H1 (cell line): Measurements from ENCODE around the gene SPATA7. TPM values are rescaled to one million over a fixed set of nuclear protein-coding genes. Genes with fewer than 3 reads are reported as not detected.

Experiments used
- CTCF ChIA-PET: fragments of 300-600 bp; sonication (Branson Sonifier 250); formaldehyde crosslinking; loops from one replicate; lab custom pipeline; 2021; ENCODE audit not compliant: partially characterized antibody; lab: Charles Lee
- POLR2A ChIA-PET: fragments of 300-600 bp; sonication (Branson Sonifier 250); formaldehyde crosslinking; loops from one replicate; lab custom pipeline; 2021; ENCODE audit warnings: inconsistent platforms; ENCODE audit not compliant: partially characterized antibody; lab: Charles Lee
- DNase-seq, 2 experiments: peaks; one replicate each; pipeline versions ENCODE4 v3.0.0 to v3.0.0-alpha.2; 2010 to 2022; ENCODE audit warnings: low spot score in 2 of 2, low read depth in 1 of 2, mixed read lengths in 1 of 2
- FAIRE-seq: peaks from 2 replicates; lab custom pipeline; 2011; peaks lifted over from hg19 to GRCh38; lab: Jason Lieb, UNC
- H2AFZ ChIP-seq: 2 replicates; pipeline ENCODE4 v1.8.1; 2012; ENCODE audit warnings: low read length, inconsistent platforms
- H2AK5ac ChIP-seq: 2 replicates; pipeline ENCODE4 v1.6.1; 2013; ENCODE audit warnings: low read depth, low read length
- H2BK120ac ChIP-seq: replicated peaks from 2 replicates; pipeline ENCODE3; 2013; ENCODE audit warnings: low read depth, low read length, inconsistent platforms
- H2BK12ac ChIP-seq: 2 replicates; pipeline ENCODE4 v1.6.1; 2013; ENCODE audit warnings: low read depth, low read length
- H2BK15ac ChIP-seq: 2 replicates; pipeline ENCODE4 v1.6.1; 2013; ENCODE audit warnings: low read length
- H2BK20ac ChIP-seq: 2 replicates; pipeline ENCODE4 v1.6.1; 2013; ENCODE audit warnings: low read length
- H2BK5ac ChIP-seq: 2 replicates; pipeline ENCODE4 v1.6.1; 2013; ENCODE audit warnings: low read depth, low read length
- H3K14ac ChIP-seq: 2 replicates; pipeline ENCODE4 v1.6.1; 2013; ENCODE audit warnings: inconsistent platforms; ENCODE audit not compliant: insufficient read length
- H3K18ac ChIP-seq: 2 replicates; pipeline ENCODE4 v1.6.1; 2013; ENCODE audit warnings: low read length; ENCODE audit errors: extremely low read depth
- H3K23ac ChIP-seq: 2 replicates; pipeline ENCODE4 v1.6.1; 2013; ENCODE audit warnings: inconsistent platforms; ENCODE audit not compliant: insufficient read length
- H3K23me2 ChIP-seq: 2 replicates; pipeline ENCODE4 v1.6.1; 2013; ENCODE audit warnings: low read depth, low read length
- H3K27ac ChIP-seq: 2 replicates; pipeline ENCODE4 v1.6.1; 2011; ENCODE audit warnings: low read depth, low read length, inconsistent platforms
- H3K27me3 ChIP-seq, 4 experiments: replicated peaks in 1 of 4; 1 replicate in 1 of 4; 2 replicates in 3 of 4; pipeline versions ENCODE4 v1.6.1 to v1.8.1; 2011 to 2013; ENCODE audit warnings: low read length in 3 of 4, mild to moderate bottlenecking in 3 of 4, inconsistent platforms in 2 of 4, mixed read lengths in 2 of 4, moderate library complexity in 1 of 4; ENCODE audit not compliant: control insufficient read depth in 3 of 4, insufficient read depth in 3 of 4; ENCODE audit errors: extremely low read depth in 1 of 4
- H3K36me3 ChIP-seq, 4 experiments: 2 replicates each; pipeline versions ENCODE4 v1.6.1 to v1.8.1; 2011 to 2013; ENCODE audit warnings: mild to moderate bottlenecking in 4 of 4, low read length in 3 of 4, moderate library complexity in 2 of 4, control low read depth in 1 of 4, inconsistent platforms in 1 of 4; ENCODE audit not compliant: insufficient read depth in 4 of 4, control insufficient read depth in 2 of 4
- H3K4ac ChIP-seq: replicated peaks from 2 replicates; pipeline ENCODE3; 2013; ENCODE audit warnings: low read length, low read depth, mixed read lengths, inconsistent platforms; ENCODE audit not compliant: insufficient read length
- H3K4me1 ChIP-seq, 4 experiments: replicated peaks in 1 of 4; 1 replicate in 1 of 4; 2 replicates in 3 of 4; pipeline versions ENCODE4 v1.6.1 to v1.8.1; 2011 to 2013; ENCODE audit warnings: low read length in 3 of 4, inconsistent platforms in 2 of 4, mixed read lengths in 1 of 4; ENCODE audit not compliant: insufficient read depth in 4 of 4, control insufficient read depth in 3 of 4
- H3K4me2 ChIP-seq, 2 experiments: 2 replicates each; pipeline versions ENCODE4 v1.6.1 to v1.8.1; 2011 to 2013; ENCODE audit warnings: low read depth in 2 of 2, low read length in 2 of 2, control low read depth in 1 of 2, inconsistent platforms in 1 of 2, mild to moderate bottlenecking in 1 of 2; ENCODE audit not compliant: insufficient read depth in 1 of 2
- H3K4me3 ChIP-seq, 4 experiments: fragments of 200-600, 300-600 bp in 1 of 4; sonication (generic), shearing (Covaris generic), sonication (Bioruptor Twin) in 1 of 4; 2 replicates each; pipeline versions ENCODE4 v1.5.1 to v1.8.1; 2011 to 2016; ENCODE audit warnings: low read length in 4 of 4, low read depth in 3 of 4, control low read depth in 2 of 4, inconsistent platforms in 2 of 4, mild to moderate bottlenecking in 2 of 4, mixed read lengths in 1 of 4, moderate library complexity in 1 of 4; ENCODE audit not compliant: insufficient read depth in 2 of 4; ENCODE audit errors: extremely low read depth in 1 of 4
- H3K56ac ChIP-seq: replicated peaks from 2 replicates; pipeline ENCODE3; 2013; ENCODE audit warnings: low read depth, mild to moderate bottlenecking, mixed read lengths, low read length, inconsistent platforms; ENCODE audit not compliant: insufficient read length
- H3K79me1 ChIP-seq: 2 replicates; pipeline ENCODE4 v1.6.1; 2013; ENCODE audit warnings: low read depth, low read length, control low read depth
- H3K79me2 ChIP-seq, 2 experiments: 2 replicates each; pipeline versions ENCODE4 v1.6.1 to v1.8.1; 2012 to 2013; ENCODE audit warnings: low read length in 2 of 2, mild to moderate bottlenecking in 2 of 2, inconsistent platforms in 1 of 2; ENCODE audit not compliant: insufficient read depth in 2 of 2, control insufficient read depth in 1 of 2
- H3K9ac ChIP-seq, 4 experiments: replicated peaks in 1 of 4; 1 replicate in 1 of 4; 2 replicates in 3 of 4; pipeline versions ENCODE4 v1.6.1 to v1.8.1; 2011 to 2013; ENCODE audit warnings: low read depth in 3 of 4, low read length in 3 of 4, control low read depth in 2 of 4, mild to moderate bottlenecking in 2 of 4, moderate library complexity in 2 of 4, inconsistent platforms in 1 of 4; ENCODE audit errors: extremely low read depth in 1 of 4
- H3K9me3 ChIP-seq, 2 experiments: 2 replicates each; pipeline versions ENCODE4 v1.6.1 to v1.8.1; 2012 to 2013; ENCODE audit warnings: mild to moderate bottlenecking in 2 of 2, moderate library complexity in 2 of 2, control low read depth in 1 of 2, inconsistent platforms in 1 of 2, low read depth in 1 of 2, low read length in 1 of 2, mixed read lengths in 1 of 2; ENCODE audit not compliant: insufficient read depth in 2 of 2
- H4K20me1 ChIP-seq, 2 experiments: replicated peaks in 1 of 2; 2 replicates each; pipeline versions ENCODE3 to v1.8.1; 2011 to 2013; ENCODE audit warnings: inconsistent platforms in 2 of 2, low read length in 2 of 2, mild to moderate bottlenecking in 1 of 2; ENCODE audit not compliant: insufficient read depth in 2 of 2, control insufficient read depth in 1 of 2
- H4K5ac ChIP-seq: 2 replicates; pipeline ENCODE4 v1.6.1; 2013; ENCODE audit warnings: low read length, low read depth, mixed read lengths, inconsistent platforms; ENCODE audit not compliant: insufficient read length
- H4K8ac ChIP-seq: 2 replicates; pipeline ENCODE4 v1.8.0; 2013; ENCODE audit warnings: mild to moderate bottlenecking, moderate library complexity, low read length, inconsistent platforms; ENCODE audit not compliant: insufficient read depth; ENCODE audit errors: extremely low read depth
- H4K91ac ChIP-seq: replicated peaks from 2 replicates; pipeline ENCODE3; 2013; ENCODE audit warnings: low read length, mixed read lengths, inconsistent platforms; ENCODE audit not compliant: insufficient read length
- CHD1 ChIP-seq: IDR thresholded peaks from 2 replicates; pipeline ENCODE4 v1.6.1; 2012; ENCODE audit warnings: low read depth, low read length, improper control_type of control experiment
- CREB1 ChIP-seq: IDR thresholded peaks from 2 replicates; pipeline ENCODE4 v1.6.1; 2012; ENCODE audit warnings: inconsistent platforms
- GTF2F1 ChIP-seq: IDR thresholded peaks from 2 replicates; pipeline ENCODE4 v1.6.1; 2012; ENCODE audit warnings: low read depth, low read length, improper control_type of control experiment, borderline replicate concordance
- HDAC6 ChIP-seq: IDR thresholded peaks from one replicate; pipeline ENCODE4 v1.7.1; 2012; ENCODE audit warnings: low read depth, mild to moderate bottlenecking, inconsistent platforms, low read length, moderate library complexity
- NANOG ChIP-seq: IDR thresholded peaks from 2 replicates; pipeline ENCODE4 v1.6.1; 2011; ENCODE audit warnings: low read length, low read depth, mild to moderate bottlenecking, inconsistent platforms; ENCODE audit not compliant: insufficient read depth, poor library complexity, severe bottlenecking
- POLR2AphosphoS5 ChIP-seq: IDR thresholded peaks from 2 replicates; pipeline ENCODE4 v1.6.1; 2011; ENCODE audit warnings: low read depth, low read length
- RXRA ChIP-seq: IDR thresholded peaks from 2 replicates; pipeline ENCODE4 v1.6.1; 2011; ENCODE audit warnings: low read depth, mild to moderate bottlenecking, low read length, moderate library complexity; ENCODE audit not compliant: insufficient read depth
- SP2 ChIP-seq: IDR thresholded peaks from 2 replicates; pipeline ENCODE4 v1.6.1; 2012; ENCODE audit warnings: mild to moderate bottlenecking, low read length, inconsistent platforms
- TAF7 ChIP-seq: optimal IDR thresholded peaks from 2 replicates; pipeline ENCODE3; 2011; ENCODE audit warnings: low read depth, mild to moderate bottlenecking, inconsistent platforms, low read length, moderate library complexity, borderline replicate concordance
- WGBS, 2 experiments: shearing (Covaris generic) in 1 of 2; methylation state at CpG; one replicate each; pipeline versions ENCODE4 v1.1.6 to v1.1.7; 2013 to 2015; ENCODE audit warnings: low lambda C conversion rate in 2 of 2, mixed read lengths in 2 of 2, inconsistent platforms in 1 of 2, low coverage in 1 of 2, missing lambda C conversion rate in 1 of 2; ENCODE audit not compliant: insufficient replicate concordance in 2 of 2, insufficient coverage in 1 of 2, insufficient read length in 1 of 2; ENCODE audit errors: extremely low coverage in 1 of 2, missing lambda C conversion rate in 1 of 2; 5-methylcytosine and 5-hydroxymethylcytosine counted together
- polyA plus RNA-seq, 7 experiments: library from polyadenylated mRNA; depleted of rRNA in 3 of 7; stranded (reverse) in 5 of 7; unstranded in 2 of 7; fragments of >200 nt in 5 of 7; fragments of 200-250 nt in 2 of 7; gene quantifications; 1 replicate in 5 of 7; 2 replicates in 1 of 7; 4 replicates in 1 of 7; pipeline versions ENCODE4 v1.2.1 to v1.2.3, GENCODE V29; 2011 to 2013; ENCODE audit warnings: missing spikeins in 2 of 7, mixed read lengths in 2 of 7
- total RNA-seq: library from RNA; stranded (reverse); fragmentation: NEBNext Ultra II Directional; extraction: Animal tissue kit (Norgen Biotek cat#: 25700); gene quantifications from 2 replicates; pipeline ENCODE4 v1.2.1, GENCODE V29; 2021

SPATA7 gene
- total and polyA plus RNA-seq, 2 of the 8 experiments (the other 6 are each of a cell fraction or from before 2014, with no cell fraction given) = 3.8 to 6.7 TPM

DNA sequence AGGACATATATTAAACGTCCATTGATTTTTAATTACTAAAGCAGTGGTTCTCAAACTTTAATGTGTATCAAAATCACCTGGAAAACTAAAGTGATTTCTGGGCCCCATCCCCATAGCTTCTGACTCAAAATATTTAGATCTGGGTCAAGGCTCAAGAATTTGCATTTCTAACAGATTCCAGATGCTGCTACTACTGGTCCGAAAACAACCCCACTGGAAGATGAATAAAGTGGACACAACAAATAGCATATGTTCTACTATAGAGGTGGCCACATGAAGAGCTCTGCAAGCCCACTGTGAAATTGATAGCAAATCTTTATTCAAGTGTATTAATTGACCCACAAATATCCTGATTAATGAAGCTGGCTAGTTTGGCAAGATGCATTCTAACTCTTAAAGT is 69.4 kb downstream of the SPATA7 start:
- Histone ChIP-seq H3K4me1 (no peaks in the 10 kb centered on the region), H3K36me3 (no peaks in the 10 kb centered on the region), H3K27ac (no peak overlapping the region), H4K8ac (no peak overlapping the region), H2BK12ac (no peak overlapping the region), H3K79me2 (no peaks in the 10 kb centered on the region), H3K9me3 (no peaks in the 10 kb centered on the region), H2AK5ac (no peak overlapping the region), H3K9ac (no peak overlapping the region), H2BK20ac (no peak overlapping the region), H3K23me2 (no peaks in the 10 kb centered on the region), H3K79me1 (no peaks in the 10 kb centered on the region), H3K23ac (no peak overlapping the region), H4K20me1 (no peaks in the 10 kb centered on the region), H2BK15ac (no peak overlapping the region), H3K27me3 (no peaks in the 10 kb centered on the region), H4K91ac (no peak overlapping the region), H2BK120ac (no peak overlapping the region), H2BK5ac (no peak overlapping the region), H4K5ac (no peak overlapping the region), H3K14ac (no peak overlapping the region), H3K4ac (no peak overlapping the region), H3K56ac (no peak overlapping the region), H3K4me2 (no peak overlapping the region), H3K4me3 (no peak overlapping the region), H2AFZ (no peak overlapping the region), H3K18ac (no peak overlapping the region)
- CTCF ChIA-PET = interaction anchor here (0.8 to 7.2 kb wide), 4 partner anchors 9 to 441 kb away, joined by 3 to 44 read pairs (median 5); no protein-coding TSS in a partner anchor
- DNase-seq (no peak), FAIRE-seq (no peak)
- POLR2A ChIA-PET = interaction anchor here (0.7 kb wide), 1 partner anchor 12 kb away, joined by 3 read pairs; no protein-coding TSS in a partner anchor
- WGBS, 2 experiments = 89% methylated on average over 2 of the region's 2 CpGs; no CpG with 5 or more reads in 1 of the 2 experiments
- TF ChIP-seq GTF2F1 (no peak), HDAC6 (no peak), RXRA (no peak), SP2 (no peak), CHD1 (no peak), NANOG (no peak), TAF7 (no peak), POLR2AphosphoS5 (no peak), CREB1 (no peak)
